Psoas muscle (tissue), 8 donors: ENCODE measurements around the gene IL1RAPL1. TPM values are rescaled to one million over a fixed set of nuclear protein-coding genes. Genes with fewer than 3 reads are reported as not detected.

Source experiments
- ATAC-seq, 4 donors: fragments of 200-7000 bp; cut with Tn5 transposase; one replicate each; pipeline ENCODE4 v1.9.1; 2020; ENCODE audit warnings: moderate library complexity in 3 of 4, mild to moderate bottlenecking in 2 of 4
- DNase-seq, 2 donors: peaks; one replicate each; pipeline ENCODE4 v3.0.0-alpha.2; 2020
- H3K27ac ChIP-seq: fragments of 200-600 bp; one replicate; pipeline ENCODE4 v1.8.0; 2022
- H3K27me3 ChIP-seq, 3 donors: fragments of 200-600 bp in 1 of 3; one replicate each; pipeline versions ENCODE4 v1.6.1 to v1.8.0; 2013 to 2022; ENCODE audit warnings: low read length in 2 of 3, mild to moderate bottlenecking in 2 of 3, moderate library complexity in 1 of 3; ENCODE audit not compliant: insufficient read depth in 3 of 3
- H3K36me3 ChIP-seq, 2 donors: fragments of 200-600 bp in 1 of 2; one replicate each; pipeline versions ENCODE4 v1.6.1 to v1.8.0; 2013 to 2022; ENCODE audit warnings: low read depth in 1 of 2, mild to moderate bottlenecking in 1 of 2, moderate library complexity in 1 of 2; ENCODE audit not compliant: insufficient read depth in 1 of 2
- H3K4me1 ChIP-seq: fragments of 200-600 bp; one replicate; pipeline ENCODE4 v1.8.0; 2022
- H3K4me3 ChIP-seq: fragments of 200-600 bp; one replicate; pipeline ENCODE4 v1.8.0; 2022; ENCODE audit warnings: mild to moderate bottlenecking
- H3K9me3 ChIP-seq: fragments of 200-600 bp; one replicate; pipeline ENCODE4 v1.8.0; 2022
- CTCF ChIP-seq: fragments of 200-600 bp; IDR thresholded peaks from one replicate; pipeline ENCODE4 v1.8.0; 2022; ENCODE audit warnings: antibody characterized with exemption
- WGBS, 3 donors: extraction: QIAGEN DNeasy Blood & Tissue Kit; methylation state at CpG; one replicate each; pipeline versions ENCODE4 v1.1.6 to v1.1.7; 2013; 5-methylcytosine and 5-hydroxymethylcytosine counted together
- intact Hi-C, 2 donors: fragments of 100-400 bp; cut with DNase I; formaldehyde crosslinking; loops; one replicate each; pipeline versions ENCODE4 v1.11.0 to v1.14.2; 2022
- polyA plus RNA-seq, 3 donors: library from polyadenylated mRNA; stranded (reverse); fragments of 200-250 nt; gene quantifications; one replicate each; pipeline ENCODE4 v1.2.3, GENCODE V29; 2013
- total RNA-seq, 4 donors: library from RNA; stranded (reverse); fragmentation: NEBNext Ultra II Directional in 2 of 4; extraction: Animal tissue kit (Norgen Biotek cat#: 25700) in 2 of 4; gene quantifications; one replicate each; pipeline versions ENCODE4 v1.2.1 to v1.2.4, GENCODE V29; 2021 to 2023
- donor health status: healthy with polysubstance abuse.
- donor health status: DM: no; HTN: no; CAD: no; lungs with moderate emphysema.
- donor health status: Bipolar disorder and iron deficiency.
- donor health status: healthy.
- donor health status: DM: yes; HTN: yes; CAD: no.
- donor health status: DM: no; HTN: no; CAD: no.
- donor health status: DM: no; HTN: no; CAD: no.
- donor health status: DM: yes; HTN: yes; CAD: no.

IL1RAPL1 gene
- total and polyA plus RNA-seq, 7 donors = 0.04 to 0.50 (median 0.19) TPM; not detected in 1

GRCh38 chrX:29922607-29923006 is 1335.4 kb downstream of the IL1RAPL1 start:
- ATAC-seq (no peak), DNase-seq (no peak)
- 54 to 100% (median 90%) methylated on average over 1 of the region's 1 CpG for WGBS, 3 donors
- TF ChIP-seq CTCF = no peak
- Histone ChIP-seq H3K9me3 (no peaks in the 10 kb centered on the region), H3K36me3 (no peaks in the 10 kb centered on the region), H3K27ac (no peak overlapping the region), H3K4me1 (no peaks in the 10 kb centered on the region), H3K27me3 (no peaks in the 10 kb centered on the region), H3K4me3 (no peak overlapping the region)
- intact Hi-C loops = no loop called here

DNA sequence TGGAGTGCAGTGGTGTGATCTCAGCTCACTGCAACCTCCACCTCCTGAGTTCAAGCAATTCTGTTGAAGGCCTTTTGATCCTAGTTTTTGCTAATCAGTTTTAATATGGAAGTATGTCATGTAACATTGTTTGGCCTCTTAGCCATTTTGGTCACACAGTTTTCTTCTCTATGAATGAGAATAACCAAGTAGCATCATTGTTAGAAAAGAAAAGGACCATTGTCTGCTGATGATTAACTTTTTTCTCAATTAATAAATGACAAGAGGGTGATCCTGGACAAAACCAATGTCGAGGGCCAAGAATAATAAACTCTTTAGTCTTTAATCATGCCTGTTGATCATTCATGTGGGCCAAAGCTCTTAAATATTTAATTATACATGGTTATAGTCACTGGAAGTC is 1338.8 kb downstream of the IL1RAPL1 start:
- intact Hi-C loops = no loop called here
- no peak for ATAC-seq
- WGBS, 3 donors = 65 to 95% (median 79%) methylated on average over 1 of the region's 1 CpG

DNA sequence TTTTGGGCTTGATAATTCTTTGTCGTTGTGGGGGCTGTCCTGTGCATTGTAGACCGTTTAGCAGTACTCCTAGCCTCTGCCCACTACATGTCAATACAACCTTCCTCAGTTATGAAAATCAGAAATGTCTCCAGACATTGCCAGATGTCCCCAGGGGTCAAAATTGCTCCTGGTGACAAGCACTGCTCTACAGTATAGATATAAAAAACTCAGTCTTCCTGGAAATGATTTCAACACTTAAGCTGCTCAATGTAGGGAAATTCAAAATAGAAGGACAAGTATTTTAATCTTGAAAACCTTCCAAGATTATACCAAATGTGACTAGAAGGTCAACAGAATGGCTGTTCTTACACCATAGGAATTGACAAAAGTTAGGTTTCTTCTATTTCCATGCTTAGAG is 1339.4 kb downstream of the IL1RAPL1 start:
- H3K27me3 ChIP-seq = no peaks in the 10 kb centered on the region
- TF ChIP-seq CTCF = no peak
- no peak for DNase-seq
- no peaks in the 10 kb centered on the region for H3K4me1 ChIP-seq
- no peak overlapping the region for H3K4me3 ChIP-seq
- no peak overlapping the region for H3K27ac ChIP-seq
- H3K36me3 ChIP-seq = no peaks in the 10 kb centered on the region
- 43 to 76% (median 68%) methylated on average over 2 of the region's 2 CpGs for WGBS, 3 donors
- intact Hi-C loops = no loop called here
- ATAC-seq = no peak
- no peaks in the 10 kb centered on the region for H3K9me3 ChIP-seq

More for the DNA sequence above, 1338.8 kb downstream of the IL1RAPL1 start:
- Histone ChIP-seq H3K27ac (no peak overlapping the region), H3K4me1 (no peaks in the 10 kb centered on the region), H3K4me3 (no peak overlapping the region), H3K27me3 (no peaks in the 10 kb centered on the region), H3K9me3 (no peaks in the 10 kb centered on the region), H3K36me3 (no peaks in the 10 kb centered on the region)
- DNase-seq = no peak
- TF ChIP-seq CTCF = no peak

DNA sequence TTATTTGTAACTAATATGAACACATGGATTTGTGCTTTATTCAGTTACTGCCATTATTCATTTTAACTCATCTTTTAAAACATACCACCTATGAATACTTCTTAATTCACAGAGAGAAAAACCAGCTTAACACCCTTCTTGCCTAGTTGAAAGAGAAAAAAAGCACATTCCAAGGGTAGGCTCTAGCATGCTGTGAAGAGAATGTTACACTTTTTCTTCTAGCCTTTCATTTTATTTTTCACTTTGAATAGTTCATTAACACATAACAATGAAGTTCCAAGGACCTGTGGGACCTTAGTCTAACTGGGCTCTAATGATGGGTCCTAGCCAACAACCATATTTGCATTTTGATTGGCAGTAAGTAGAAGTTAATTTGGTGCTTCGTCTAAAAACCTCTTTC is 1348.2 kb downstream of the IL1RAPL1 start:
- Histone ChIP-seq H3K27me3 (no peaks in the 10 kb centered on the region), H3K4me3 (no peak overlapping the region), H3K36me3 (no peaks in the 10 kb centered on the region), H3K9me3 (no peaks in the 10 kb centered on the region), H3K4me1 (no peaks in the 10 kb centered on the region), H3K27ac (no peak overlapping the region)
- ATAC-seq (no peak), DNase-seq (no peak)
- no peak for TF ChIP-seq CTCF
- WGBS, 3 donors = 45 to 51% (median 50%) methylated on average over 1 of the region's 1 CpG
- intact Hi-C loops = no loop called here

DNA sequence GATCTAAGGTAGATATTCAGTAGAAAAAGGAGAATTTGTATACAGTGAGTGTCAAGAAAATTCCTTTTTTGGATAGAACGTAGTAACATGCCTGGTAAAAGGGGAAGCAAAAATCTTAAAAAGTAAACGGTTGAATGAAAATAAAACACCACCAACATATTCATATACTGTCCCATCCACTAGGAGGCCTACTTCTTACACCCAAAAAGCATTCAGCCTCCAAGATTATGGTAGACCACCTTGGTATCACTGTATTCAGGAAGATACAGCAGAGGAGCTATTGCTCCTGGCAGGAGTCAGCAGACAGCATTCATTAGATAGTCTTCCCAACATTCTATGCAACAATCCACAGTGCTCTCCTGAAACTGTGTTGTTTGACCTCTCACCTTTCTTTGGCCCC is 1353.5 kb downstream of the IL1RAPL1 start:
- TF ChIP-seq CTCF = no peak
- no peak overlapping the region for H3K27ac ChIP-seq
- H3K36me3 ChIP-seq = no peaks in the 10 kb centered on the region
- DNase-seq (no peak), ATAC-seq (no peak)
- 71 to 86% (median 85%) methylated on average over 2 of the region's 2 CpGs for WGBS, 3 donors
- H3K4me1 ChIP-seq = no peaks in the 10 kb centered on the region
- H3K27me3 ChIP-seq = no peaks in the 10 kb centered on the region
- H3K4me3 ChIP-seq = no peak overlapping the region
- intact Hi-C loops = no loop called here
- H3K9me3 ChIP-seq = no peaks in the 10 kb centered on the region
